DOHH2 (cell line): ENCODE results near the gene MAP3K6.

Source experiments
- CTCF ChIP-seq: fragments of 200-600 bp; sonication (generic); IDR thresholded peaks from one replicate; pipeline ENCODE4 v1.5.1; 2014; ENCODE audit warnings: antibody characterized with exemption, mild to moderate bottlenecking, low read depth, low read length; ENCODE audit not compliant: poor library complexity, severe bottlenecking
- EZH2phosphoT487 ChIP-seq: fragments of 200-600 bp; sonication (generic); IDR thresholded peaks from 2 replicates; pipeline ENCODE4 v1.6.1; 2017; ENCODE audit warnings: borderline replicate concordance, mild to moderate bottlenecking, antibody characterized with exemption, low read length, moderate library complexity, mixed read lengths

GRCh38 chr1:27330786-27331185 lies 36.0 kb downstream of the MAP3K6 start:
- no peak for TF ChIP-seq CTCF
- TF ChIP-seq EZH2phosphoT487: no peak
